Kidney (tissue), 14 donors: ENCODE data around the gene P4HA3. TPM values are rescaled to one million over a fixed set of nuclear protein-coding genes. Genes with fewer than 3 reads are reported as not detected.

Experiments used
- DNase-seq, 5 donors: peaks; one replicate each; pipeline ENCODE4 v3.0.0-alpha.2; 2013 to 2020
- FAIRE-seq: peaks from 2 replicates; lab custom pipeline; 2012; peaks lifted over from hg19 to GRCh38; lab: Jason Lieb, UNC
- H3K27ac ChIP-seq, 2 donors: one replicate each; pipeline ENCODE4 v1.7.0; 2013; ENCODE audit warnings: low read depth in 2 of 2, low read length in 2 of 2, inconsistent platforms in 1 of 2
- H3K27me3 ChIP-seq: one replicate; pipeline ENCODE4 v1.7.1; 2013; ENCODE audit warnings: low read length, inconsistent platforms; ENCODE audit not compliant: control insufficient read depth, insufficient read depth
- H3K36me3 ChIP-seq, 3 donors: one replicate each; pipeline versions ENCODE4 v1.7.0 to v1.7.1; 2013; ENCODE audit warnings: low read length in 3 of 3, control low read depth in 1 of 3, inconsistent platforms in 1 of 3; ENCODE audit not compliant: insufficient read depth in 3 of 3, control insufficient read depth in 2 of 3
- H3K4me1 ChIP-seq, 3 donors: one replicate each; pipeline versions ENCODE4 v1.7.0 to v1.7.1; 2013; ENCODE audit warnings: low read length in 3 of 3, inconsistent platforms in 1 of 3, low read depth in 1 of 3; ENCODE audit not compliant: control insufficient read depth in 2 of 3, insufficient read depth in 2 of 3
- H3K4me3 ChIP-seq, 3 donors: one replicate each; pipeline versions ENCODE4 v1.7.0 to v1.8.1; 2013; ENCODE audit warnings: low read length in 3 of 3, control low read depth in 1 of 3, inconsistent platforms in 1 of 3
- H3K9ac ChIP-seq, 3 donors: one replicate each; pipeline versions ENCODE4 v1.7.0 to v1.7.1; 2013; ENCODE audit warnings: low read length in 3 of 3, control low read depth in 1 of 3, inconsistent platforms in 1 of 3
- H3K9me3 ChIP-seq, 3 donors: one replicate each; pipeline versions ENCODE4 v1.7.0 to v1.7.1; 2013; ENCODE audit warnings: low read length in 3 of 3, control low read depth in 1 of 3, inconsistent platforms in 1 of 3; ENCODE audit not compliant: control insufficient read depth in 2 of 3, insufficient read depth in 1 of 3
- CTCF ChIP-seq: IDR thresholded peaks from 3 replicates; pipeline ENCODE4 v1.5.1; 2012; ENCODE audit warnings: mild to moderate bottlenecking, moderate library complexity, borderline replicate concordance; ENCODE audit not compliant: insufficient read depth; ENCODE audit errors: extremely low read depth
- intact Hi-C: fragments of 100-400 bp; cut with DNase I; formaldehyde crosslinking; loops from one replicate; pipeline ENCODE4 v1.11.1; 2022
- polyA plus RNA-seq: library from polyadenylated mRNA; stranded (reverse); fragments of 350-450 nt; fragmentation: Illumina TruSeq; extraction: RNeasy Lipid Tissue Mini Kit (QIAGEN cat#74804); gene quantifications from one replicate; pipeline ENCODE4 v1.2.3, GENCODE V29; 2014; ENCODE audit warnings: low read depth, low replicate concordance; ENCODE audit not compliant: insufficient read depth
- total RNA-seq: library from RNA; stranded (reverse); fragmentation: NEBNext Ultra II Directional; extraction: Animal tissue kit (Norgen Biotek cat#: 25700); gene quantifications from one replicate; pipeline ENCODE4 v1.2.1, GENCODE V29; 2021
- donor health status: control.
- donor health status: control.
- donor health status: control.
- donor health status: control.
- donor health status: control.
- donor health status: DM: yes; HTN: yes; CAD: no.
- donor health status: Normal renal cell carcinoma (clear cell type).

Gene P4HA3
- total and polyA plus RNA-seq, 2 donors from 2014 or later = 0.39 to 1.2 TPM

GRCh38 chr11:74237541-74237940 lies 73.9 kb downstream of the P4HA3 start:
- intact Hi-C loops = no loop called here
- no peaks in the 10 kb centered on the region for H3K9me3 ChIP-seq
- H3K4me3 ChIP-seq = no peak overlapping the region
- H3K27ac ChIP-seq = no peak overlapping the region
- no peak overlapping the region for H3K9ac ChIP-seq
- no peak for TF ChIP-seq CTCF
- DNase-seq (no peak), FAIRE-seq (no peak)
- H3K36me3 ChIP-seq = peaks cover 0 to 29% (median 9%) of the 10 kb centered on the region in 3 donors
- no peaks in the 10 kb centered on the region for H3K4me1 ChIP-seq
- no peaks in the 10 kb centered on the region for H3K27me3 ChIP-seq

GRCh38 chr11:74235121-74235520 lies 76.3 kb downstream of the P4HA3 start:
- no peaks in the 10 kb centered on the region for H3K27me3 ChIP-seq
- H3K36me3 ChIP-seq = peaks cover 0 to 50% (median 12%) of the 10 kb centered on the region in 3 donors
- no peak overlapping the region for H3K27ac ChIP-seq
- TF ChIP-seq CTCF = no peak
- FAIRE-seq (no peak), DNase-seq (no peak)
- H3K4me3 ChIP-seq = no peak overlapping the region
- H3K9ac ChIP-seq = no peak overlapping the region
- intact Hi-C loops = no loop called here
- H3K4me1 ChIP-seq = no peaks in the 10 kb centered on the region
- no peaks in the 10 kb centered on the region for H3K9me3 ChIP-seq

- intact Hi-C loops = no loop called here
- no peaks in the 10 kb centered on the region for H3K9me3 ChIP-seq
- H3K27me3 ChIP-seq = no peaks in the 10 kb centered on the region
- FAIRE-seq (no peak), DNase-seq (no peak)
- H3K27ac ChIP-seq = no peak overlapping the region
- H3K4me1 ChIP-seq = no peaks in the 10 kb centered on the region
- H3K36me3 ChIP-seq = peaks cover 0 to 45% (median 6%) of the 10 kb centered on the region in 3 donors
- no peak overlapping the region for H3K4me3 ChIP-seq
- no peak overlapping the region for H3K9ac ChIP-seq
- no peak for TF ChIP-seq CTCF
These were observed 77.8 kb downstream of the P4HA3 start for GRCh38 chr11:74233683-74234082.
